GM18505 (cell line): ENCODE results near the gene ANKRD11.
"Not testable (repeated sequence)": the region's sequence is repeated elsewhere in the genome, so short reads cannot be mapped to it uniquely, and the experiment has no call there.

Source experiments
- ATAC-seq: cut with Tn5 transposase; IDR thresholded peaks from one replicate; pipeline ENCODE4 v1.9.1; 2021; ENCODE audit not compliant: unreplicated experiment
- POLR2A ChIP-seq: IDR thresholded peaks from 4 replicates; pipeline ENCODE4 v1.6.1; 2011; ENCODE audit warnings: borderline replicate concordance; ENCODE audit not compliant: insufficient read depth, insufficient read length; ENCODE audit errors: extremely low read depth

Gene ANKRD11

GRCh38 chr16:89314854-89315253, 175.5 kb downstream of the ANKRD11 start:
- no peak for TF ChIP-seq POLR2A

GRCh38 chr16:89314357-89314756, 176.0 kb downstream of the ANKRD11 start:
- ATAC-seq = no peak
- TF ChIP-seq POLR2A = no peak

More at GRCh38 chr16:89314854-89315253, 175.5 kb downstream of the ANKRD11 start:
- no peak for ATAC-seq

DNA sequence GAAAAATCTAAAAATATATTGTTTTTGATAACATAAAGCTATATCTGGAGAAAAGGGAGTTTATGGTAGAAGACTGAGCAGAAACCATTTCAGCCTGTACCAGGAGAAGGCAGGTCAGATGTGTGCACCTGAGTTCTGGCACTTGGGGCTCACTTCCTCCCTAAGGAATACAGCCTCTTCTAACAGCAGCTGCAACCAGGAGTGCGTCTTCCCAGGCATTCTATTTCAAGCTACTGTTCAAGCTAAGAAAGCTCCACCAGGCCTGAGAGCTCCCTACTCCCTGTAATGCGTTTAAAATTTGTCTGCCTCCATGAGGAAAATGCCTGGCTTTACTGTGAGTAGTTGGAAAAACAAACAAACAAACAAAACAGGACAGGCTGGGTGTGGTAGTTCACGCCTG, 176.8 kb downstream of the ANKRD11 start:
- ATAC-seq = no peak
- no peak for TF ChIP-seq POLR2A

DNA sequence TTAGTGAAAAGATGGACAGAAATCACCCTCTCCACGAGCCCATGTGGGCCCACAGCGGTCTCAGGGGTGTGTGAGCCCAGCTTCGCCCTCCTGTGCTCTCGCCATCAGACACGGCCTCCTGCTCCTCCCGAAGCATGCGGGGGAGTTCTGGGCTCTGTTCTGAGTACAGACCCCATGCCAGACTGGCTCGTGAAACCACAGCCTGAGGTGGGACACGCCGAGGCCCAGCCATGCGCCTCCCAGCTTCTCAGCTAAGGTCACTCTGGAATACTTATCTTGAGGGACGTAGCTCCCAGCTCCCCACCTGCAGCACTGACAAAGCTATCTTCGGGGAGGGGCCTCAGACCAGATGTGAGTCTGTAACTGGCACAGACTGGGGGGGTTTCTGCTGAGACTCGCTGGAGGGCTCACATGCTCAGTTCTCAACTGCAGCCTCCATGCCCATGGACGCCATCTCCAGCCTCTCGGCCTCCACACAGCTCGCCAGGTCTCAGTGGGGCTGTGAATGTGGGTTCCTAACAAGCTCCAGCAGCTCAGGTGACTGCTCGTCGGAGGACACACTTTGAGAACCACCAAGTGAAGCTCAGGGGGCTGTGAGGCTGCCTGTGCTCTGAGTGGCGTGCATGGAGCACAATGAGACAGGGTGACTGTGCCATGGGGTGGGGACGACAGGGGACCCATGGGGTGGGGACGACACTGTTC, 177.6 kb downstream of the ANKRD11 start:
- no peak for TF ChIP-seq POLR2A
- ATAC-seq = no peak

- no peak for TF ChIP-seq POLR2A
- ATAC-seq = no peak
Observed at GRCh38 chr16:89312194-89312593, 178.2 kb downstream of the ANKRD11 start.

- no peak for ATAC-seq
- TF ChIP-seq POLR2A = no peak
Observed at GRCh38 chr16:89311636-89312035, 178.7 kb downstream of the ANKRD11 start.

GRCh38 chr16:89309438-89310122, 180.8 kb downstream of the ANKRD11 start:
- TF ChIP-seq POLR2A = no peak
- no peak for ATAC-seq

DNA sequence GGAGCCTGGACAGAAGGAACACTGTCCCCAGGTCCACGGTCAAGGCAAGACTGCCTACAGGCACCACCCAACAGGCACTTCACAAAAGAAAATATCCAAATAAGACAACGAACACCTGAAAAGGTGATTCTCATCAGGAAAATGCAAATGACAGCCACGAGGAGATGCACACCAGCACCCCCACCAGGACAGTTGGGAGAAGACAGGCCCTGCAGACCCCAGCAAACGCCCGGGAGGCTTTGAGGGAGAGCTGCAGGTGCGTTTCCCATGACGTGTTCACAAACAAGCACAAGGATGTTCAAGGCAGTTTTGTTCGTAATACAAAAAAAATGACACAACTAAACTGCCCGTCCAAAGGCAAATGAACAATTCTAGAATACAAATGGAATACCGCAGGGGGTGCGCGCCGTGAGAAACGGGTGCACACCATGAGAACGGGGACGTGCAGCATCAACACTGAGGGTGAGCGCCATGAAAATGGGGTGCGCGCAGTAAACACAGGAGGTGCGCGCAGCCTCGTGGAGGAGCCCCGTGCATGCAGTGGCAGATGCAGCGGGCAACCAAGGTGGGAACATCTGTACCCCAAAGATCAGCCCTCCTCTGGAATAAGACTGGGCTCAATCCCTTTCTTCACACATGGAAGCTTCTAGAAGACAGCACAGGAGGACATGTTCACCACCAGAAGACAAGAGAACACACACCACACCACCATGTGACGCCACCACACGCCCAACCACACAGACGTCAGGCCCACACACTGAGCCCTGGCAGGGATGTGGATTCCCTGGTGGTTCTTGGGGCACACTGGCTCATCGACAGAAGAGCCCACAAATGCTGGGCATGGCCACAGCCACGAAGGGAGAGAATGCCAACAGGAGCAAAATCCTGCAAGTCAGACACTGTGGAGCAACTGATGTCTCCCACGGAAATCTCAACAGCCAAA, 181.7 kb downstream of the ANKRD11 start:
- TF ChIP-seq POLR2A = no peak
- ATAC-seq = no peak

DNA sequence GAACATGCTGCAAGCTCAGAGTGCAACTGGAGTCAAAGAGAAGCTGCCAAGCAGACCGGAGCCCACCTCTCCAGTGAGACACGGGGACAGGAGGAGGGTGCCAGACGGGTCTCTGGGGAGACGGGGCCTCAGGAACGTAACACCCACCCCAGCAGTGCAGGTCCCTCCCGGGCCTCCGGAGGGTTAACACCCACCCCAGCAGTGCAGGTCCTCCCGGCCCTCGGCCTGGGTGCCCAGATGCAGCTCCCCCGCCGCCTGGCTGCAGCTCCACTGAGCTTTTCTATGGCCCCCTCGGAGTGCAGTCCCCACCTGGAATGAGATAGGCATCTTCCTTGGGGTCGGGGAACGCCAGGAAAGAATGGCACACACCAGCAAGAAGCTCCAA, 182.9 kb downstream of the ANKRD11 start:
- ATAC-seq = no peak
- no peak for TF ChIP-seq POLR2A

- not testable (repeated sequence) for ATAC-seq
Observed at GRCh38 chr16:89306457-89307420, 183.6 kb downstream of the ANKRD11 start.

DNA sequence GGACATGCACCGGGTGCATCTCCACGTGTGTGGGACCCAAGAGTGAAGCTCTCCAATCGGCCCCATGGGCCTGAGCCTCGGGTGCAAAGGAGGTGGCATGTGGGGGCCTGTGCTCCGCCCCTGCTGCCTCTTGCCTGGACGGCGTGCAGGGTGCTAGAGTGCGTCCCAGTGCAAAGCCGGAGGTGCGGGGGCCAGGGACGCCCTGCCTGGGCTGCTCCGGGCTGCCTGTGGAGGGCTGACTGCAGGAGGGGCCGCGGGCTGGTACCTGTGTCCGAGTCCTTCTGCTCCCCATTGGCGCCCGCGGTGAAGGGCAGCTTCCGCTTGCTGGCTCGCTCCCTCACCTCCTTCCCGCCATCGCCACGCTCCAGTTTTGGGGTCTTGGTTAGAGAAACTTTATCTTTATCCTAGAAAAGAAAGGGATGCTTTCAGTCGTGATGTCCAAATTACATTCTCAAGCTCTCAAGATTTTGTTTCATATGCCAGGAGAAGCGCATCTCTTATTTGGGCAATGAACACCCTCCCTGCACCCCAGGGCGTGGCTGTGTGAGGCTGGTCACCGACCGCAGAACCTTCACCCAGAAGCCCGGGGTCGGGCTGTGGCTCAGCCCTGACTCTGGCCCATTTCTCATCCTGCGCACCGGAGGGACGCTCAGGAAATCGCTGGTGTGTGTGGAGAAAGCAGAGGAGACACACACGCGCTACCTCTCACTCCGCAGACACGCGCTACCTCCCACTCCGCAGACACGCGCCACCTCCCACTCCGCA, 185.2 kb downstream of the ANKRD11 start:
- no peak for ATAC-seq
- no peak for TF ChIP-seq POLR2A

DNA sequence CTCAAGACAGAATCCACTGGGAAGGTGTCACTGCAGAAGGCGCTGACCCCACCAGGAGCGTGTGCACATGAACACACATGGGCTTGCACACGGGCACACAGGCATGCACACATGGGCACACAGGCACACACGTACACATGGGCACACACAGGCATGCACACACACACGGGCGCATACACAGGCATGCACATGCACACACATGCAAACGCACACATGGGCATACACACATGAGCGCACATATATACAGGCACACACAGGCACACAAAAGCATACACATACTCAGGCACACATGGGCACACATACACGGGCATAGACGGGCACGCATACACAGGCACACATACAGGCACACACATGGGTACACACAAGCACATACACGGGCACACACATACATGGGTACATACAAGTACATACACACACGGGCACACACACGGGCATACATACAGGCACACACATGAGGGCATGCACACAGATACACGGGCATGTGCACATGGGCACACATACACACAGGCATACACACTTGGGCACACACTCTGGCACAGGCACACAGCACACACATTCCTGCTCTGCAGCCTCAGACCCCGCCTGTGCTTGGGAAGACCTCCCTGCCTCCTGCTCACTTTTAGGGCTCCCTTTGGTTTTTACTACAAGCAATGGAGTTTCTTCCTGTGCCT, 186.0 kb downstream of the ANKRD11 start:
- no peak for TF ChIP-seq POLR2A
- no peak for ATAC-seq

- no peak for TF ChIP-seq POLR2A
Observed at GRCh38 chr16:89303617-89304016, 186.7 kb downstream of the ANKRD11 start.

More at GRCh38 chr16:89303617-89304016, 186.7 kb downstream of the ANKRD11 start:
- no peak for ATAC-seq
